Stimulated activated naive CD4-positive, alpha-beta T cell (primary cell): ENCODE results near the gene DNAJC30.
"Not testable (repeated sequence)": the region's sequence is repeated elsewhere in the genome, so short reads cannot be mapped to it uniquely, and the experiment has no call there.

Source experiments
- DNase-seq, 6 experiments: peaks; one replicate each; lab custom pipeline; 2025; lab: John Stamatoyannopoulos, UW

DNAJC30 gene

GRCh38 chr7:73683056-73683787 is at the start of gene DNAJC30, which contains the start of gene BUD23:
Gene DNAJC30 (minus strand): TSS chr7:73683453. CDS start chr7:73683423, 30 bp downstream.
Gene BUD23 (plus strand): TSS chr7:73683597. CDS start chr7:73683626, 29 bp downstream.
- DNase-seq = peak; percentile 91 to 97 (median 96)

- no peak for DNase-seq
Measured at GRCh38 chr7:73732397-73732796, 49.1 kb upstream of the DNAJC30 start.

- no peak for DNase-seq
Measured at GRCh38 chr7:73730485-73730884, 47.2 kb upstream of the DNAJC30 start.

GRCh38 chr7:73728551-73728950 is 45.3 kb upstream of the DNAJC30 start:
- no peak for DNase-seq

- DNase-seq = no peak
Measured at GRCh38 chr7:73727952-73728351, 44.7 kb upstream of the DNAJC30 start.

- no peak for DNase-seq
Measured at GRCh38 chr7:73726083-73726466, 42.8 kb upstream of the DNAJC30 start.

GRCh38 chr7:73723813-73724212 is 40.6 kb upstream of the DNAJC30 start:
- no peak for DNase-seq

GRCh38 chr7:73722785-73723184 is 39.5 kb upstream of the DNAJC30 start:
- no peak for DNase-seq

- not testable (repeated sequence) for DNase-seq
Measured at GRCh38 chr7:73722182-73722581, 38.9 kb upstream of the DNAJC30 start.

GRCh38 chr7:73721377-73721817 is 38.1 kb upstream of the DNAJC30 start:
- no peak for DNase-seq

GRCh38 chr7:73720443-73720842 is 37.2 kb upstream of the DNAJC30 start:
- DNase-seq = not testable (repeated sequence)

GRCh38 chr7:73719806-73720169 is 36.5 kb upstream of the DNAJC30 start:
- peak in 2 of 6 experiments; percentile 60 to 71 for DNase-seq

GRCh38 chr7:73718905-73719805 is 35.9 kb upstream of the DNAJC30 start, which contains the start of gene STX1A:
Gene STX1A (minus strand): TSS chr7:73719669. CDS start chr7:73719631, 38 bp downstream.
- peak; percentile 47 to 71 (median 65) for DNase-seq

- peak in 2 of 6 experiments; percentile 10 to 32 for DNase-seq
Measured at GRCh38 chr7:73718438-73718881, 35.2 kb upstream of the DNAJC30 start.

- DNase-seq = peak in 5 of 6 experiments; percentile 6 to 42 (median 32)
Measured at GRCh38 chr7:73717991-73718405, 34.7 kb upstream of the DNAJC30 start.

GRCh38 chr7:73717025-73717807 is 34.0 kb upstream of the DNAJC30 start:
- DNase-seq = no peak

- no peak for DNase-seq
Measured at GRCh38 chr7:73716318-73716890, 33.2 kb upstream of the DNAJC30 start.

- no peak for DNase-seq
Measured at GRCh38 chr7:73715648-73716317, 32.5 kb upstream of the DNAJC30 start.

- not testable (repeated sequence) for DNase-seq
Measured at GRCh38 chr7:73713319-73713718, 30.1 kb upstream of the DNAJC30 start.

- no peak for DNase-seq
Measured at GRCh38 chr7:73712773-73713172, 29.5 kb upstream of the DNAJC30 start.
